Skeletal muscle satellite cell (primary cell): ENCODE measurements around the gene MEF2C.

Source experiments
- H3K27me3 ChIP-seq: 2 replicates; pipeline ENCODE4 v1.7.0; 2013; ENCODE audit warnings: low read length; ENCODE audit not compliant: control insufficient read depth, insufficient read depth
- H3K36me3 ChIP-seq: 2 replicates; pipeline ENCODE4 v1.7.0; 2013; ENCODE audit warnings: mild to moderate bottlenecking, control low read depth, low read length; ENCODE audit not compliant: insufficient read depth
- H3K4me1 ChIP-seq: 2 replicates; pipeline ENCODE4 v1.7.0; 2013; ENCODE audit warnings: low read length; ENCODE audit not compliant: control insufficient read depth, insufficient read depth
- H3K4me2 ChIP-seq: 2 replicates; pipeline ENCODE4 v1.7.0; 2013; ENCODE audit warnings: mild to moderate bottlenecking, low read length
- H3K4me3 ChIP-seq: 2 replicates; pipeline ENCODE4 v1.7.0; 2013; ENCODE audit warnings: low read length
- H3K9ac ChIP-seq: 2 replicates; pipeline ENCODE4 v1.7.0; 2013; ENCODE audit warnings: mild to moderate bottlenecking, low read depth, low read length, moderate library complexity
- H3K9me3 ChIP-seq: replicated peaks from 2 replicates; pipeline ENCODE4 v1.7.0; 2013; ENCODE audit warnings: mild to moderate bottlenecking, control low read depth, low read length

Gene MEF2C

GRCh38 chr5:88765798-88766197 lies 117.2 kb downstream of the MEF2C start:
- Histone ChIP-seq H3K36me3 (no peaks in the 10 kb centered on the region), H3K9me3 (no peaks in the 10 kb centered on the region), H3K4me3 (no peak overlapping the region), H3K4me1 (peaks cover 5% of the 10 kb centered on the region), H3K4me2 (no peak overlapping the region), H3K9ac (no peak overlapping the region), H3K27me3 (no peaks in the 10 kb centered on the region)

- Histone ChIP-seq H3K27me3 (no peaks in the 10 kb centered on the region), H3K4me3 (no peak overlapping the region), H3K36me3 (no peaks in the 10 kb centered on the region), H3K9me3 (no peaks in the 10 kb centered on the region), H3K4me1 (peaks cover 3% of the 10 kb centered on the region), H3K9ac (no peak overlapping the region), H3K4me2 (no peak overlapping the region)
These were observed 117.8 kb downstream of the MEF2C start for GRCh38 chr5:88765171-88765570.

DNA sequence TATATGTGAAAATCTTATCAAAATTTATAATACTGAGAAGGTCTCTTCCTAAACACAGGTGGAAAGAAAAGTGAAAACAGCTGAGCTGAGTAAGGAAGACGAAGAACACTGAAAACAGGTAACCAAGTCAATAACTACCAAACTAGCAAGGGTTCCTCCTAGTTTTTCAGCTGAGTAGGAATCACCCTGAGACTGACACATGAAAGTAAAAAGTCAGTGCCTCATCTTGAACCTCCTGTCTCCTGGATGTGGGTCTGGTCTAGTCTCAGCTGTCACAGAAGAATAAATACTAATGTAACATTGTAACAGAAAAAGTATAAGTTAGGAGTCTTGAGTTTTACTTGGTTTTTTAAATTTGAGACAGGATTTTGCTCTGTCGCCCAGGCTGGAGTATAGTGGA lies 121.0 kb downstream of the MEF2C start:
- H3K9ac ChIP-seq, result no peak overlapping the region
- no peak overlapping the region for H3K4me2 ChIP-seq
- no peak overlapping the region for H3K4me3 ChIP-seq
- H3K9me3 ChIP-seq, result no peaks in the 10 kb centered on the region
- no peaks in the 10 kb centered on the region for H3K36me3 ChIP-seq
- peaks cover 3% of the 10 kb centered on the region for H3K4me1 ChIP-seq
- H3K27me3 ChIP-seq, result no peaks in the 10 kb centered on the region

GRCh38 chr5:88761269-88761850 lies 121.6 kb downstream of the MEF2C start:
- Histone ChIP-seq H3K36me3 (no peaks in the 10 kb centered on the region), H3K9me3 (no peaks in the 10 kb centered on the region), H3K4me3 (no peak overlapping the region), H3K27me3 (no peaks in the 10 kb centered on the region), H3K4me2 (no peak overlapping the region), H3K9ac (no peak overlapping the region), H3K4me1 (peaks cover 3% of the 10 kb centered on the region)

DNA sequence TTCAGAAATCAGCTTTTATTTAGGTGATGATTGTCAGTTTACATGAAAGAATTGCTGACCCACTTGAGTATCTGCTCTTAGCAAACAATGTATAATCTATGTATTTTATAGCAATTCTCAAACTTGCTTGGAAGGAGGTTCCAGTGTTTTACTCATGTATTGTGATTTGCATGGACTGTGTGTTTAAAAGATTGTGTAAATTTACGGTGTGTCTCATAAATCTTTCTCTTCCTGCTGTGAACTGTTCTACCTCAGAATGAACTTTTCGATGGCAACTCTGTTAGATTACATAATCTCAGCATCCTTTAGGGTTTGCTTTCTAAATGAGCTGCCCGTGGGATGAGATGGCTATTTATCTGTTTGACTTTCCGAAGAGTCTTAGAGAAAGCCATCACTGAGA lies 122.5 kb downstream of the MEF2C start:
- H3K36me3 ChIP-seq, result no peaks in the 10 kb centered on the region
- no peak overlapping the region for H3K4me3 ChIP-seq
- H3K9me3 ChIP-seq, result no peaks in the 10 kb centered on the region
- no peak overlapping the region for H3K9ac ChIP-seq
- no peak overlapping the region for H3K4me2 ChIP-seq
- H3K27me3 ChIP-seq, result no peaks in the 10 kb centered on the region
- peaks cover 3% of the 10 kb centered on the region for H3K4me1 ChIP-seq

DNA sequence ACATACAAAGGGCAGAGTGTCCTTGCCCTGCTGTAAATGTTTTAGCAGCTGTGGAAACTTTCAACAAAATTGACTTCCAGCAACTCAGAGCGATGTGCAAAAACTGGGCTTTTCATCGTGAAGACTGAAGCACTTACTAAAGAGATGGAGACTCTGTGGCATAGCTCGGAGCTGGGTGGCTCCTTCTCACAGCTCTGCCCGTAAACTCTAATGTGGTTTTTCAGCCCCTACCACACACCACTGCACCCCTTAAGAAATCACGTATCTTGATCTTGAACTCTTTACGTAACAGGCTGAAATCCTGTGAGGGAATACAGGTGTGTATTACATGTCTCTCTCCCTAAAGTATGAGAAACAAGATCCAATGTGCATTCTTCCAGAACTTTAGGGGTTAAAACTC lies 124.4 kb downstream of the MEF2C start:
- no peaks in the 10 kb centered on the region for H3K9me3 ChIP-seq
- H3K36me3 ChIP-seq, result no peaks in the 10 kb centered on the region
- H3K4me3 ChIP-seq, result no peak overlapping the region
- H3K27me3 ChIP-seq, result no peaks in the 10 kb centered on the region
- no peak overlapping the region for H3K4me2 ChIP-seq
- no peak overlapping the region for H3K9ac ChIP-seq
- peaks cover 3% of the 10 kb centered on the region for H3K4me1 ChIP-seq

DNA sequence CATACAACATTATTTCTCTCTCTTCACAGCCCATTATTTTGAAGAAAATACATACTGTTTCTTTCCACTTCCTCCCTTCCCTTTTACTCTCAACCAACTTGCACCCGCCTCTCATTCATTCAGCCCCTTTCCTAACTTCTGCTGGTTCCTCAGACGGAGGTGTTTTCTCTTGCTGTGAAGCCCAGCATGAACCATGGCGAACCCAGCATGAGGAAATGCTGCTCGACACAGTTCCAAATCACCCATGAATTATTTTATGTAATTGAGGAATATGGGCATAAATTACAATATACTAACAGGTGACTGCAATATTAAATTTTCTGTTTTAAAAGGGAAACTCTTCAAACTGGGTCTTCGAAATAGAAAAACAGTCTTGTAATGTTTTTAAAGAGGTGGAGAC lies 124.8 kb downstream of the MEF2C start:
- Histone ChIP-seq H3K4me1 (peaks cover 3% of the 10 kb centered on the region), H3K27me3 (no peaks in the 10 kb centered on the region), H3K4me3 (no peak overlapping the region), H3K36me3 (no peaks in the 10 kb centered on the region), H3K9me3 (no peaks in the 10 kb centered on the region), H3K9ac (no peak overlapping the region), H3K4me2 (no peak overlapping the region)

DNA sequence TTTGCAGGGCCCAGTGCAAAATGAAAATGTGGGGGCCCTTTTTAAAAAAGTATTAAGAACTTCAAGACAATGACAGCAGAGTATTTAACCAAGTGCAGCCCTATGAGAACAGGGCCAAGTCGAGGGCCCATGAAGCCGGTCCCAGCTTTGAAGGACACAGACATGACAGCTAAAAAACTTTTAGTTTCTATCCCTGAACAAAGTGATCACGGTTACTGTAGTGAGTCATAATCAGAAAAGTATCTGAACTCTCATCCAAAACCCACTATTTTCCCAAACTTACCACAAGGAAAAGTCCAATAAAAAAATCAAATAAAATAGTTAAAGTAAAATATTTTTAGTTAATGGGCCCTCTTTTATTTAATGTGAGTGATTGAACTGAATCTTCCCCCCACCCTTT lies 126.0 kb downstream of the MEF2C start:
- Histone ChIP-seq H3K4me3 (no peak overlapping the region), H3K9me3 (no peaks in the 10 kb centered on the region), H3K4me1 (peaks cover 3% of the 10 kb centered on the region), H3K27me3 (no peaks in the 10 kb centered on the region), H3K9ac (no peak overlapping the region), H3K4me2 (no peak overlapping the region), H3K36me3 (no peaks in the 10 kb centered on the region)

DNA sequence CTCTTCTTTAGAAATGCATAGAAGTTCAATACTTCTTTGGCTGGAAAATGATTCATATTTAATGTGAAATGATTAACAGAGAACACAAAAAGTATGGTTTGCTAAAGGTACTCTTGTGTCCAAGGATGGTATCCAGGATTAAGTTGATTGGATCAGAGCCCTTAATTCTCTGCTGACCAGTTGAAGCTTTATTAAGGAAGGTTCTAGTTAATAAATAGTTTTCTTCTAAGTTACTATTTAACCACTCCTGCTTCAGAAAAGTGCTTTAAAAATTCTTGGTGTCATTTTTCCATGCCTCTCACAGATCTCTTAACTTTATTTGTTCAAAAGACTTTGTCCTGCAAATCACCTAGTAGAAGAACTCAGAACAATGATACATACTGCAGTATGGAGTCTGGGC lies 134.3 kb downstream of the MEF2C start:
- Histone ChIP-seq H3K4me1 (peaks cover under 1% of the 10 kb centered on the region), H3K4me3 (no peak overlapping the region), H3K4me2 (no peak overlapping the region), H3K36me3 (no peaks in the 10 kb centered on the region), H3K9me3 (no peaks in the 10 kb centered on the region), H3K9ac (no peak overlapping the region), H3K27me3 (no peaks in the 10 kb centered on the region)

- H3K4me1 ChIP-seq, result peaks cover 8% of the 10 kb centered on the region
- H3K4me3 ChIP-seq, result no peak overlapping the region
- H3K4me2 ChIP-seq, result no peak overlapping the region
- H3K36me3 ChIP-seq, result no peaks in the 10 kb centered on the region
- H3K9ac ChIP-seq, result no peak overlapping the region
- H3K9me3 ChIP-seq, result no peaks in the 10 kb centered on the region
- H3K27me3 ChIP-seq, result no peaks in the 10 kb centered on the region
These were observed 136.5 kb downstream of the MEF2C start for GRCh38 chr5:88746438-88746882.

- Histone ChIP-seq H3K36me3 (no peaks in the 10 kb centered on the region), H3K27me3 (no peaks in the 10 kb centered on the region), H3K4me2 (no peak overlapping the region), H3K4me1 (peaks cover 8% of the 10 kb centered on the region), H3K4me3 (no peak overlapping the region), H3K9me3 (no peaks in the 10 kb centered on the region), H3K9ac (no peak overlapping the region)
These were observed 137.8 kb downstream of the MEF2C start for GRCh38 chr5:88745093-88745696.

- Histone ChIP-seq H3K4me1 (peaks cover 8% of the 10 kb centered on the region), H3K9ac (no peak overlapping the region), H3K9me3 (no peaks in the 10 kb centered on the region), H3K4me2 (no peak overlapping the region), H3K36me3 (no peaks in the 10 kb centered on the region), H3K4me3 (no peak overlapping the region), H3K27me3 (no peaks in the 10 kb centered on the region)
These were observed 139.7 kb downstream of the MEF2C start for GRCh38 chr5:88743231-88743834.
